ENCODE measurements around the gene HMGB3.

HMGB3 gene

GRCh38 chrX:151006410-151007109 is 23.4 kb downstream of the HMGB3 start:
- no peak overlapping the region for H3K4ac ChIP-seq (ENCODE audit: low read length)
- H3K36me3 ChIP-seq (replicated peaks in 1 of 2; ENCODE audit: control insufficient read depth in 2 of 2, insufficient read depth in 2 of 2, low read length in 2 of 2) = no peaks in the 10 kb centered on the region
- no peak overlapping the region for H4K8ac ChIP-seq (ENCODE audit: low read depth, low read length)
- no peak overlapping the region for H2BK120ac ChIP-seq (ENCODE audit: low read depth, low read length)
- WGBS, 2 donors (ENCODE audit: extremely low coverage in 2 of 2, insufficient read length in 2 of 2, insufficient replicate concordance in 1 of 2) = no CpG with 5 or more reads among the region's 4 CpGs
- no peak overlapping the region for H3K27ac ChIP-seq (replicated peaks; ENCODE audit: low read length)
- H3K79me1 ChIP-seq (ENCODE audit: low read depth, low read length) = no peaks in the 10 kb centered on the region
- no peak overlapping the region for H3K14ac ChIP-seq (ENCODE audit: low read length)
- H3K9ac ChIP-seq (ENCODE audit: low read depth, low read length, poor library complexity) = no peak overlapping the region
- no peak overlapping the region for H3K4me2 ChIP-seq (ENCODE audit: insufficient read depth, low read length, poor library complexity, severe bottlenecking)
- H3K4me3 ChIP-seq (ENCODE audit: low read length in 2 of 2) = no peak overlapping the region
- no peak for DNase-seq (ENCODE audit: low spot score)
- no peaks in the 10 kb centered on the region for H3K4me1 ChIP-seq (ENCODE audit: control insufficient read depth in 2 of 2, insufficient read depth in 1 of 2, low read depth in 1 of 2, low read length in 2 of 2)
- no peak overlapping the region for H3K18ac ChIP-seq (ENCODE audit: low read length)
- H3K27me3 ChIP-seq (ENCODE audit: control insufficient read depth in 3 of 3, insufficient read depth in 3 of 3, low read depth in 1 of 3, low read length in 3 of 3) = no peaks in the 10 kb centered on the region
- no peaks in the 10 kb centered on the region for H3K9me3 ChIP-seq (replicated peaks in 1 of 2; ENCODE audit: control insufficient read depth in 2 of 2, insufficient read depth in 1 of 2, low read depth in 1 of 2, low read length in 2 of 2)
- no peak overlapping the region for H2BK15ac ChIP-seq (ENCODE audit: low read length)
- H3K23ac ChIP-seq (ENCODE audit: low read depth, low read length, poor library complexity) = no peak overlapping the region
- no peak overlapping the region for H2BK5ac ChIP-seq (ENCODE audit: low read length)
- H2AK5ac ChIP-seq (ENCODE audit: low read depth, low read length) = no peak overlapping the region
- no peak overlapping the region for H2BK12ac ChIP-seq (ENCODE audit: low read length)
- no peak overlapping the region for H4K91ac ChIP-seq (ENCODE audit: low read depth, low read length, poor library complexity)
- no peak overlapping the region for H2AFZ ChIP-seq (ENCODE audit: low read length)

- H3K4me3 ChIP-seq (ENCODE audit: low read length in 2 of 2) = no peak overlapping the region
- H3K4me1 ChIP-seq (ENCODE audit: control insufficient read depth in 2 of 2, insufficient read depth in 1 of 2, low read depth in 1 of 2, low read length in 2 of 2) = no peaks in the 10 kb centered on the region
- no peak overlapping the region for H2AFZ ChIP-seq (ENCODE audit: low read length)
- H3K14ac ChIP-seq (ENCODE audit: low read length) = no peak overlapping the region
- H2BK5ac ChIP-seq (ENCODE audit: low read length) = no peak overlapping the region
- no peaks in the 10 kb centered on the region for H3K27me3 ChIP-seq (ENCODE audit: control insufficient read depth in 3 of 3, insufficient read depth in 3 of 3, low read depth in 1 of 3, low read length in 3 of 3)
- no peaks in the 10 kb centered on the region for H3K79me1 ChIP-seq (ENCODE audit: low read depth, low read length)
- H2BK120ac ChIP-seq (ENCODE audit: low read depth, low read length) = no peak overlapping the region
- H3K4ac ChIP-seq (ENCODE audit: low read length) = no peak overlapping the region
- no peak overlapping the region for H3K9ac ChIP-seq (ENCODE audit: low read depth, low read length, poor library complexity)
- no peak for DNase-seq (ENCODE audit: low spot score)
- no peak overlapping the region for H3K23ac ChIP-seq (ENCODE audit: low read depth, low read length, poor library complexity)
- no peak overlapping the region for H4K8ac ChIP-seq (ENCODE audit: low read depth, low read length)
- no peak overlapping the region for H2BK15ac ChIP-seq (ENCODE audit: low read length)
- no peaks in the 10 kb centered on the region for H3K36me3 ChIP-seq (replicated peaks in 1 of 2; ENCODE audit: control insufficient read depth in 2 of 2, insufficient read depth in 2 of 2, low read length in 2 of 2)
- no peak overlapping the region for H3K18ac ChIP-seq (ENCODE audit: low read length)
- no CpG with 5 or more reads among the region's 2 CpGs for WGBS, 2 donors (ENCODE audit: extremely low coverage in 2 of 2, insufficient read length in 2 of 2, insufficient replicate concordance in 1 of 2)
- H4K91ac ChIP-seq (ENCODE audit: low read depth, low read length, poor library complexity) = no peak overlapping the region
- no peak overlapping the region for H2BK12ac ChIP-seq (ENCODE audit: low read length)
- no peak overlapping the region for H3K4me2 ChIP-seq (ENCODE audit: insufficient read depth, low read length, poor library complexity, severe bottlenecking)
- no peak overlapping the region for H3K27ac ChIP-seq (replicated peaks; ENCODE audit: low read length)
- no peak overlapping the region for H2AK5ac ChIP-seq (ENCODE audit: low read depth, low read length)
- no peaks in the 10 kb centered on the region for H3K9me3 ChIP-seq (replicated peaks in 1 of 2; ENCODE audit: control insufficient read depth in 2 of 2, insufficient read depth in 1 of 2, low read depth in 1 of 2, low read length in 2 of 2)
Observed at GRCh38 chrX:151009582-151009981, 26.4 kb downstream of the HMGB3 start.

GRCh38 chrX:151013164-151013743 is 30.1 kb downstream of the HMGB3 start:
- H2AK5ac ChIP-seq (ENCODE audit: low read depth, low read length) = no peak overlapping the region
- H2BK5ac ChIP-seq (ENCODE audit: low read length) = no peak overlapping the region
- H3K23ac ChIP-seq (ENCODE audit: low read depth, low read length, poor library complexity) = no peak overlapping the region
- DNase-seq (ENCODE audit: low spot score) = no peak
- no peak overlapping the region for H2AFZ ChIP-seq (ENCODE audit: low read length)
- no peaks in the 10 kb centered on the region for H3K4me1 ChIP-seq (ENCODE audit: control insufficient read depth in 2 of 2, insufficient read depth in 1 of 2, low read depth in 1 of 2, low read length in 2 of 2)
- H3K4ac ChIP-seq (ENCODE audit: low read length) = no peak overlapping the region
- H3K14ac ChIP-seq (ENCODE audit: low read length) = no peak overlapping the region
- no CpG with 5 or more reads among the region's 5 CpGs for WGBS, 2 donors (ENCODE audit: extremely low coverage in 2 of 2, insufficient read length in 2 of 2, insufficient replicate concordance in 1 of 2)
- H3K27me3 ChIP-seq (ENCODE audit: control insufficient read depth in 3 of 3, insufficient read depth in 3 of 3, low read depth in 1 of 3, low read length in 3 of 3) = no peaks in the 10 kb centered on the region
- H3K4me3 ChIP-seq (ENCODE audit: low read length in 2 of 2) = no peak overlapping the region
- no peak overlapping the region for H2BK15ac ChIP-seq (ENCODE audit: low read length)
- no peaks in the 10 kb centered on the region for H3K9me3 ChIP-seq (replicated peaks in 1 of 2; ENCODE audit: control insufficient read depth in 2 of 2, insufficient read depth in 1 of 2, low read depth in 1 of 2, low read length in 2 of 2)
- H3K79me1 ChIP-seq (ENCODE audit: low read depth, low read length) = no peaks in the 10 kb centered on the region
- H3K27ac ChIP-seq (replicated peaks; ENCODE audit: low read length) = no peak overlapping the region
- no peak overlapping the region for H4K8ac ChIP-seq (ENCODE audit: low read depth, low read length)
- no peak overlapping the region for H4K91ac ChIP-seq (ENCODE audit: low read depth, low read length, poor library complexity)
- H3K4me2 ChIP-seq (ENCODE audit: insufficient read depth, low read length, poor library complexity, severe bottlenecking) = no peak overlapping the region
- no peak overlapping the region for H3K9ac ChIP-seq (ENCODE audit: low read depth, low read length, poor library complexity)
- no peak overlapping the region for H2BK120ac ChIP-seq (ENCODE audit: low read depth, low read length)
- no peaks in the 10 kb centered on the region for H3K36me3 ChIP-seq (replicated peaks in 1 of 2; ENCODE audit: control insufficient read depth in 2 of 2, insufficient read depth in 2 of 2, low read length in 2 of 2)
- H2BK12ac ChIP-seq (ENCODE audit: low read length) = no peak overlapping the region
- H3K18ac ChIP-seq (ENCODE audit: low read length) = no peak overlapping the region

- Histone ChIP-seq H3K27me3 (ENCODE audit: control insufficient read depth in 3 of 3, insufficient read depth in 3 of 3, low read depth in 1 of 3, low read length in 3 of 3) (no peaks in the 10 kb centered on the region), H3K27ac (replicated peaks; ENCODE audit: low read length) (no peak overlapping the region), H3K4me2 (ENCODE audit: insufficient read depth, low read length, poor library complexity, severe bottlenecking) (no peak overlapping the region), H3K14ac (ENCODE audit: low read length) (no peak overlapping the region), H3K4me3 (ENCODE audit: low read length in 2 of 2) (no peak overlapping the region), H3K4ac (ENCODE audit: low read length) (no peak overlapping the region), H4K91ac (ENCODE audit: low read depth, low read length, poor library complexity) (no peak overlapping the region), H2BK15ac (ENCODE audit: low read length) (no peak overlapping the region), H3K23ac (ENCODE audit: low read depth, low read length, poor library complexity) (no peak overlapping the region), H2BK12ac (ENCODE audit: low read length) (no peak overlapping the region), H2BK120ac (ENCODE audit: low read depth, low read length) (no peak overlapping the region), H3K36me3 (replicated peaks in 1 of 2; ENCODE audit: control insufficient read depth in 2 of 2, insufficient read depth in 2 of 2, low read length in 2 of 2) (no peaks in the 10 kb centered on the region), H3K18ac (ENCODE audit: low read length) (no peak overlapping the region), H2AK5ac (ENCODE audit: low read depth, low read length) (no peak overlapping the region), H4K8ac (ENCODE audit: low read depth, low read length) (no peak overlapping the region), H3K79me1 (ENCODE audit: low read depth, low read length) (no peaks in the 10 kb centered on the region), H3K4me1 (ENCODE audit: control insufficient read depth in 2 of 2, insufficient read depth in 1 of 2, low read depth in 1 of 2, low read length in 2 of 2) (no peaks in the 10 kb centered on the region), H3K9me3 (replicated peaks in 1 of 2; ENCODE audit: control insufficient read depth in 2 of 2, insufficient read depth in 1 of 2, low read depth in 1 of 2, low read length in 2 of 2) (peaks cover 0 to 2% of the 10 kb centered on the region in 2 donors), H2BK5ac (ENCODE audit: low read length) (no peak overlapping the region), H2AFZ (ENCODE audit: low read length) (no peak overlapping the region), H3K9ac (ENCODE audit: low read depth, low read length, poor library complexity) (no peak overlapping the region)
- no peak for DNase-seq (ENCODE audit: low spot score)
- WGBS, 2 donors (ENCODE audit: extremely low coverage in 2 of 2, insufficient read length in 2 of 2, insufficient replicate concordance in 1 of 2) = no CpG with 5 or more reads among the region's 4 CpGs
Observed at GRCh38 chrX:151015684-151016083, 32.5 kb downstream of the HMGB3 start.

Data from neuronal stem cell (in vitro differentiated cells).